Keratinocyte (primary cell): ENCODE data around the gene SUN1. TPM values are rescaled to one million over a fixed set of nuclear protein-coding genes. Genes with fewer than 3 reads are reported as not detected.

Experiments used
- DNase-seq: peaks from one replicate; pipeline ENCODE4 v3.0.0-alpha.2; 2011; ENCODE audit warnings: low read depth, missing footprints, low spot score
- FAIRE-seq: peaks from 2 replicates; lab custom pipeline; 2011; peaks lifted over from hg19 to GRCh38; lab: Jason Lieb, UNC
- H2AFZ ChIP-seq: 2 replicates; pipeline ENCODE4 v1.6.0; 2012; ENCODE audit warnings: low read length, control low read depth, inconsistent platforms; ENCODE audit not compliant: control insufficient read depth
- H3K27ac ChIP-seq: 2 replicates; pipeline ENCODE4 v1.5.1; 2011; ENCODE audit warnings: low read length; ENCODE audit not compliant: control insufficient read depth, insufficient read depth
- H3K27me3 ChIP-seq: 3 replicates; pipeline ENCODE4 v1.6.0; 2011; ENCODE audit warnings: low read length; ENCODE audit not compliant: control insufficient read depth, insufficient read depth; ENCODE audit errors: extremely low read depth
- H3K36me3 ChIP-seq, 2 experiments: 2 replicates in 1 of 2; 3 replicates in 1 of 2; pipeline ENCODE4 v1.5.1; 2011; ENCODE audit warnings: low read length in 2 of 2, mild to moderate bottlenecking in 1 of 2; ENCODE audit not compliant: control insufficient read depth in 2 of 2, insufficient read depth in 2 of 2; ENCODE audit errors: extremely low read depth in 1 of 2
- H3K4me1 ChIP-seq: 3 replicates; pipeline ENCODE4 v1.5.1; 2011; ENCODE audit warnings: low read length; ENCODE audit not compliant: control insufficient read depth, insufficient read depth; ENCODE audit errors: extremely low read depth
- H3K4me2 ChIP-seq: 3 replicates; pipeline ENCODE4 v1.6.0; 2011; ENCODE audit warnings: low read depth, low read length; ENCODE audit not compliant: control insufficient read depth, insufficient read depth; ENCODE audit errors: extremely low read depth
- H3K4me3 ChIP-seq, 3 experiments: fragments of 200-600 bp in 1 of 3; sonication (generic) in 1 of 3; 2 replicates in 2 of 3; 3 replicates in 1 of 3; pipeline ENCODE4 v1.5.1; 2011 to 2016; ENCODE audit warnings: low read length in 3 of 3, mild to moderate bottlenecking in 3 of 3, control low read depth in 2 of 3, inconsistent platforms in 1 of 3, low read depth in 1 of 3, mixed read lengths in 1 of 3, mixed run types in 1 of 3, moderate library complexity in 1 of 3; ENCODE audit not compliant: control insufficient read depth in 2 of 3, insufficient read depth in 2 of 3; ENCODE audit errors: extremely low read depth in 1 of 3
- H3K79me2 ChIP-seq: 2 replicates; pipeline ENCODE4 v1.6.0; 2012; ENCODE audit warnings: low read length; ENCODE audit not compliant: control insufficient read depth, insufficient read depth
- H3K9ac ChIP-seq: 3 replicates; pipeline ENCODE4 v1.6.0; 2011; ENCODE audit warnings: low read length; ENCODE audit not compliant: control insufficient read depth, insufficient read depth; ENCODE audit errors: extremely low read depth
- H3K9me1 ChIP-seq: 3 replicates; pipeline ENCODE4 v1.6.0; 2011; ENCODE audit warnings: low read length; ENCODE audit not compliant: control insufficient read depth, insufficient read depth; ENCODE audit errors: extremely low read depth
- H3K9me3 ChIP-seq: 2 replicates; pipeline ENCODE4 v1.5.1; 2012; ENCODE audit warnings: low read depth, low read length; ENCODE audit not compliant: control insufficient read depth
- H4K20me1 ChIP-seq: 3 replicates; pipeline ENCODE4 v1.6.0; 2011; ENCODE audit warnings: low read length; ENCODE audit not compliant: control insufficient read depth, insufficient read depth; ENCODE audit errors: extremely low read depth
- CTCF ChIP-seq, 3 experiments: IDR thresholded peaks in 1 of 3; conservative IDR thresholded peaks in 1 of 3; optimal IDR thresholded peaks in 1 of 3; 2 replicates in 2 of 3; 3 replicates in 1 of 3; pipeline versions ENCODE3 to v1.5.1; 2011; ENCODE audit warnings: low read length in 3 of 3, mild to moderate bottlenecking in 3 of 3, moderate library complexity in 2 of 3, control low read depth in 1 of 3, inconsistent platforms in 1 of 3; ENCODE audit not compliant: insufficient read depth in 2 of 3; ENCODE audit errors: extremely low read depth in 1 of 3
- EZH2 ChIP-seq: IDR thresholded peaks from one replicate; pipeline ENCODE4 v1.6.1; 2012; ENCODE audit warnings: inconsistent platforms, mild to moderate bottlenecking, low read length, moderate library complexity
- dilution Hi-C: fragments of 300-500 bp; cut with MboI; formaldehyde crosslinking; loops from one replicate; pipeline ENCODE4 v1.7.0; 2020; ENCODE audit warnings: low sequenced_read_pairs; ENCODE audit not compliant: extremely low pct_ligation_motif_present
- polyA plus RNA-seq, 5 experiments: library from polyadenylated mRNA; depleted of rRNA in 3 of 5; stranded (reverse) in 3 of 5; stranded (forward) in 1 of 5; unstranded in 1 of 5; fragments of >200 nt; gene quantifications; 1 replicate in 1 of 5; 2 replicates in 3 of 5; 3 replicates in 1 of 5; pipeline versions ENCODE4 v1.2.1 to v1.2.3, GENCODE V29; 2011 to 2012; ENCODE audit warnings: missing spikeins in 2 of 5, low read depth in 1 of 5, low replicate concordance in 1 of 5

The SUN1 gene
- polyA plus RNA-seq, 1 donor (not counting 4 experiments of a cell fraction or from before 2014, with no cell fraction given) = 166 TPM

GRCh38 chr7:875051-875450 is 42.8 kb downstream of the SUN1 start:
- peaks cover 15 to 24% of the 10 kb centered on the region in 2 experiments for H3K36me3 ChIP-seq
- no peaks in the 10 kb centered on the region for H3K9me1 ChIP-seq
- no peaks in the 10 kb centered on the region for H3K9me3 ChIP-seq
- no peak overlapping the region for H3K9ac ChIP-seq
- H3K27ac ChIP-seq = no peak overlapping the region
- H2AFZ ChIP-seq = no peak overlapping the region
- no peak overlapping the region for H3K4me2 ChIP-seq
- dilution Hi-C loops = no loop called here
- DNase-seq (no peak), FAIRE-seq (no peak)
- no peak overlapping the region for H3K4me3 ChIP-seq
- H3K4me1 ChIP-seq = peaks cover 17% of the 10 kb centered on the region
- peaks cover 30% of the 10 kb centered on the region for H3K79me2 ChIP-seq
- no peaks in the 10 kb centered on the region for H3K27me3 ChIP-seq
- H4K20me1 ChIP-seq = no peaks in the 10 kb centered on the region
- no peak for TF ChIP-seq CTCF (optimal IDR thresholded peaks at IDR 0.05 in 1 of 3, IDR thresholded peaks at IDR 0.05 in 1 of 3, conservative IDR thresholded peaks at IDR 0.05 in 1 of 3; ENCODE audit: extremely low read depth in 1 of 3, insufficient read depth in 2 of 3, low read length in 3 of 3)
- TF ChIP-seq EZH2 = no peak

- H3K9ac ChIP-seq = peak overlapping the region; percentile 65
- H3K9me1 ChIP-seq = no peaks in the 10 kb centered on the region
- FAIRE-seq (no peak), DNase-seq (no peak)
- H3K27me3 ChIP-seq = no peaks in the 10 kb centered on the region
- TF ChIP-seq EZH2 (no peak), CTCF (optimal IDR thresholded peaks at IDR 0.05 in 1 of 3, IDR thresholded peaks at IDR 0.05 in 1 of 3, conservative IDR thresholded peaks at IDR 0.05 in 1 of 3; ENCODE audit: extremely low read depth in 1 of 3, insufficient read depth in 2 of 3, low read length in 3 of 3) (no peak)
- H3K4me3 ChIP-seq = peak overlapping the region; percentile 4 to 26 (median 21)
- H4K20me1 ChIP-seq = no peaks in the 10 kb centered on the region
- H3K79me2 ChIP-seq = peaks cover 35% of the 10 kb centered on the region
- no peaks in the 10 kb centered on the region for H3K9me3 ChIP-seq
- peak overlapping the region; percentile 48 for H2AFZ ChIP-seq
- peak overlapping the region; percentile 61 for H3K27ac ChIP-seq
- H3K4me2 ChIP-seq = peak overlapping the region; percentile 20
- peaks cover 17% of the 10 kb centered on the region for H3K4me1 ChIP-seq
- dilution Hi-C loops = no loop called here
- H3K36me3 ChIP-seq = peaks cover 16 to 22% of the 10 kb centered on the region in 2 experiments
Observed at GRCh38 chr7:875476-876076, 43.3 kb downstream of the SUN1 start.
